IMR-90 (cell line): ENCODE data around the gene CREBL2.

Experiments used
- CTCF ChIP-seq: conservative IDR thresholded peaks from 2 replicates; pipeline ENCODE4 v1.5.1; 2012; ENCODE audit warnings: mild to moderate bottlenecking, low read depth, low read length, improper control_type of control experiment
- MXI1 ChIP-seq: IDR thresholded peaks from 2 replicates; pipeline ENCODE4 v1.6.1; 2012; ENCODE audit warnings: low read depth, mild to moderate bottlenecking, low read length, moderate library complexity, borderline replicate concordance
- RAD21 ChIP-seq: IDR thresholded peaks from 2 replicates; pipeline ENCODE4 v1.6.1; 2012; ENCODE audit warnings: low read length, improper control_type of control experiment
- RFX5 ChIP-seq: IDR thresholded peaks from 2 replicates; pipeline ENCODE4 v1.8.0; 2012; ENCODE audit warnings: low read depth, mild to moderate bottlenecking, low read length, moderate library complexity

DNA sequence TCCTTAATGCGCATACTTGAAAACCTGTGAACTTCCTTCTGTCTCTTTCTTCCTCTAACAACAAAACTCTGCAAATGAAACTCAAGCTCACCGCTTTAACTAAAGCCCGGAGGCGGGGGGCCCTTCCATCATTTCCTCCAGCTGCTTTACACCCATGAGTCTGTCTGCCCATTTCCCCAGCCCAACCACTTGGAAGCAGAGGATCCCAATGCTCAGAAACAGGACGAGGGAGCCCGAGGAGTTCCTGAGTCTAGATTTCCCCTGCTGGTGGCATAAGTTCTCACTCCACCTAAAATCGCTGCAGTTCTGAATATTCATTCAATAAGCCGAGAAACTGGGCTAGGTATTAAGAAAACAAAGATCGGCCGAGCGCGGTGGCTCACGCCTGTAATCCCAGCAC is 53.5 kb downstream of the CREBL2 start:
- TF ChIP-seq MXI1 (no peak), RAD21 (no peak), CTCF (no peak), RFX5 (no peak)
